Liver (tissue), 9 donors: ENCODE data around the gene WHAMM. TPM values are rescaled to one million over a fixed set of nuclear protein-coding genes. Genes with fewer than 3 reads are reported as not detected.

ENCODE experiments used
- DNase-seq: peaks from one replicate; pipeline ENCODE4 v3.0.0-alpha.2; 2017; ENCODE audit warnings: low spot score
- H3K27ac ChIP-seq, 2 donors: one replicate each; pipeline ENCODE4 v1.7.0; 2013; ENCODE audit warnings: inconsistent platforms in 2 of 2, low read length in 2 of 2, control low read depth in 1 of 2, low read depth in 1 of 2, mild to moderate bottlenecking in 1 of 2
- H3K27me3 ChIP-seq, 4 donors: one replicate each; pipeline versions ENCODE4 v1.6.1 to v1.7.0; 2013; ENCODE audit warnings: low read length in 3 of 4, inconsistent platforms in 1 of 4, mild to moderate bottlenecking in 1 of 4, moderate library complexity in 1 of 4; ENCODE audit not compliant: control insufficient read depth in 4 of 4, insufficient read depth in 4 of 4
- H3K36me3 ChIP-seq, 4 donors: one replicate each; pipeline versions ENCODE4 v1.6.1 to v1.7.0; 2013; ENCODE audit warnings: low read length in 3 of 4, mild to moderate bottlenecking in 3 of 4, low read depth in 1 of 4, moderate library complexity in 1 of 4; ENCODE audit not compliant: control insufficient read depth in 4 of 4, insufficient read depth in 3 of 4
- H3K4me1 ChIP-seq, 4 donors: one replicate each; pipeline versions ENCODE4 v1.6.1 to v1.7.0; 2013; ENCODE audit warnings: low read length in 3 of 4, mild to moderate bottlenecking in 3 of 4, moderate library complexity in 1 of 4; ENCODE audit not compliant: control insufficient read depth in 4 of 4, insufficient read depth in 4 of 4
- H3K4me3 ChIP-seq, 3 donors: one replicate each; pipeline versions ENCODE4 v1.6.1 to v1.7.0; 2013; ENCODE audit warnings: low read length in 3 of 3, control low read depth in 1 of 3, low read depth in 1 of 3, mild to moderate bottlenecking in 1 of 3
- H3K9ac ChIP-seq, 2 donors: one replicate each; pipeline ENCODE4 v1.7.0; 2013; ENCODE audit warnings: low read length in 2 of 2, mild to moderate bottlenecking in 2 of 2, moderate library complexity in 2 of 2, control low read depth in 1 of 2, low read depth in 1 of 2
- H3K9me3 ChIP-seq, 4 donors: one replicate each; pipeline versions ENCODE4 v1.6.1 to v1.7.0; 2013; ENCODE audit warnings: low read length in 3 of 4; ENCODE audit not compliant: control insufficient read depth in 4 of 4
- EGR1 ChIP-seq, 2 donors: IDR thresholded peaks; 2 replicates each; pipeline ENCODE4 v1.6.1; 2016 to 2018; ENCODE audit warnings: antibody characterized with exemption in 2 of 2, low read depth in 2 of 2
- FOXA1 ChIP-seq: IDR thresholded peaks from 2 replicates; pipeline ENCODE4 v1.6.1; 2016; ENCODE audit warnings: antibody characterized with exemption
- FOXA2 ChIP-seq: IDR thresholded peaks from 2 replicates; pipeline ENCODE4 v1.6.1; 2016; ENCODE audit warnings: antibody characterized with exemption
- GABPA ChIP-seq, 2 donors: IDR thresholded peaks in 1 of 2; conservative IDR thresholded peaks in 1 of 2; 2 replicates each; pipeline ENCODE4 v1.6.1; 2016; ENCODE audit warnings: antibody characterized with exemption in 2 of 2, mild to moderate bottlenecking in 1 of 2, moderate library complexity in 1 of 2
- HNF4A ChIP-seq, 2 donors: conservative IDR thresholded peaks; 2 replicates each; pipeline ENCODE4 v1.6.1; 2016; ENCODE audit warnings: antibody characterized with exemption in 2 of 2, mild to moderate bottlenecking in 2 of 2
- HNF4G ChIP-seq: IDR thresholded peaks from 2 replicates; pipeline ENCODE4 v1.6.1; 2016; ENCODE audit warnings: antibody characterized with exemption
- JUND ChIP-seq, 2 donors: IDR thresholded peaks; 2 replicates each; pipeline ENCODE4 v1.6.1; 2016; ENCODE audit warnings: antibody characterized with exemption in 2 of 2
- NR2F2 ChIP-seq: IDR thresholded peaks from 2 replicates; pipeline ENCODE4 v1.6.1; 2016; ENCODE audit warnings: antibody characterized with exemption
- RAD21 ChIP-seq, 2 donors: IDR thresholded peaks; 2 replicates each; pipeline ENCODE4 v1.6.1; 2016; ENCODE audit warnings: antibody characterized with exemption in 2 of 2, mild to moderate bottlenecking in 2 of 2
- RXRA ChIP-seq, 2 donors: IDR thresholded peaks; 2 replicates each; pipeline ENCODE4 v1.6.1; 2017 to 2018; ENCODE audit warnings: antibody characterized with exemption in 2 of 2, mild to moderate bottlenecking in 1 of 2
- SP1 ChIP-seq: IDR thresholded peaks from 2 replicates; pipeline ENCODE4 v1.6.1; 2018; ENCODE audit warnings: antibody characterized with exemption, mild to moderate bottlenecking
- TAF1 ChIP-seq: conservative IDR thresholded peaks from 2 replicates; pipeline ENCODE4 v1.6.1; 2016; ENCODE audit warnings: antibody characterized with exemption, mild to moderate bottlenecking
- YY1 ChIP-seq: IDR thresholded peaks from 2 replicates; pipeline ENCODE4 v1.6.1; 2016; ENCODE audit warnings: antibody characterized with exemption, mild to moderate bottlenecking
- WGBS: extraction: QIAGEN DNeasy Blood & Tissue Kit; methylation state at CpG from one replicate; pipeline ENCODE4 v1.1.7; 2013; 5-methylcytosine and 5-hydroxymethylcytosine counted together
- polyA plus RNA-seq, 2 donors: library from polyadenylated mRNA; stranded (reverse) in 1 of 2; unstranded in 1 of 2; fragments of 200-250 nt in 1 of 2; fragments of >200 nt in 1 of 2; fragmentation: Nextera tagmentation in 1 of 2; extraction: Ambion mirVana in 1 of 2; gene quantifications; one replicate each; pipeline versions ENCODE4 v1.2.1 to v1.2.3, GENCODE V29; 2013 to 2015
- total RNA-seq, 2 donors: library from RNA; depleted of rRNA; stranded (reverse); fragments of >200 nt; gene quantifications; one replicate each; pipeline ENCODE4 v1.2.3, GENCODE V29; 2014
- TF ChIP-seq, protein P1 (sequence below): IDR thresholded peaks from 2 replicates; pipeline ENCODE4 v1.6.1; 2016; ENCODE audit warnings: antibody characterized with exemption
- TF ChIP-seq, protein P2 (sequence below): IDR thresholded peaks from 2 replicates; pipeline ENCODE4 v1.6.1; 2016; ENCODE audit warnings: antibody characterized with exemption
- TF ChIP-seq, protein P3 (sequence below): fragments of 150-350 bp; IDR thresholded peaks from 2 replicates; pipeline ENCODE4 v1.5.1; 2017; ENCODE audit warnings: improper control_type of control experiment, low read depth, low read length; ENCODE audit not compliant: missing input control
- TF ChIP-seq, protein P4 (sequence below): IDR thresholded peaks from 2 replicates; pipeline ENCODE4 v1.6.1; 2016; ENCODE audit warnings: antibody characterized with exemption, mild to moderate bottlenecking
- TF ChIP-seq, protein P5 (sequence below): IDR thresholded peaks from 2 replicates; pipeline ENCODE4 v1.6.1; 2016; ENCODE audit warnings: antibody characterized with exemption
- donor health status: healthy.
- donor health status: healthy.
- donor health status: healthy.
- donor health status: healthy.
- donor health status: healthy.

WHAMM gene
- total and polyA plus RNA-seq, 4 donors: 2.5 to 4.0 (median 3.2) TPM

DNA sequence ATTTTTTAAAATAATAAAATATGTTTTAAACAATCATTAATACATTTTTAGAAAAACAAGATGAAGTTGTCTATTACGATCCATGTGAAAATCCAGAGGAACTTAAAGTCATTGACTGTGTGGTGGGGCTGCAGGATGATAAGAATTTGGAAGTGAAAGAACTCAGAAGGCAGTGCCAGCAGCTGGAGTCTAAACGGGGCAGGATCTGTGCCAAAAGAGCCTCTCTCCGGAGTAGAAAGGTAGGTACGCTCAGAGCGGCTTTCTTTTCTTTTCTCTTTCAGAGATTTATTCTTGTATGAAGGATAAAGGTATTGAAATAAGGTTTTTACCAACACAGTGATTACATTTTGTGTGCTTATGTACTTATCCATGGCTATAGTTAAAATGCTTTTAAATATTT lies 13.6 kb downstream of the WHAMM start:
- Histone ChIP-seq H3K27me3 (no peaks in the 10 kb centered on the region), H3K4me3 (no peak overlapping the region), H3K9me3 (no peaks in the 10 kb centered on the region), H3K36me3 (peaks cover 18 to 46% (median 39%) of the 10 kb centered on the region in 4 donors), H3K27ac (no peak overlapping the region), H3K9ac (no peak overlapping the region), H3K4me1 (peaks cover 0 to 8% (median 3%) of the 10 kb centered on the region in 4 donors)
- DNase-seq: no peak
- no peak for TF ChIP-seq SP1
- 58% methylated on average over 5 of the region's 5 CpGs for WGBS

DNA sequence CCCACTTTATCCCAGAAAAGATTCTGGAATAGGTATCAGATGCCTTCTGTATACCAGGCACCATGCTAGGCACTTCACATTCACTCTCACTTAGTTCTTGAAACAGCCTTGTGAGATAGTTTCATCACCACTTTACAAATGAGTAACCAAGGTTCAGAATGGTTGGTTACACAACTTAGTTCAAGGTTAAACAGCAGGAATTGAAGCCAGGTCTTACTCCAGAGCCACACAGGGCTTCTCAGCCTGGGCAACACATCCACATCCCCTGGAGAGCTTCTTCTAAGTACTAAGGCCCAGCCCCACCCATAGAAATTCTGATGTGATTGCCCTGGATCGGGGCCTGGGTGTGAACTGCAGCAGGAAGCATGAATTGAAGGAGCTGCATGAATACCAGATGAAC lies 18.6 kb downstream of the WHAMM start:
- H3K4me3 ChIP-seq: no peak overlapping the region
- peaks cover 15 to 46% (median 39%) of the 10 kb centered on the region in 4 donors for H3K36me3 ChIP-seq

More for the DNA sequence above, 18.6 kb downstream of the WHAMM start:
- Histone ChIP-seq H3K4me1 (peaks cover 2 to 38% (median 31%) of the 10 kb centered on the region in 4 donors), H3K9ac (no peak overlapping the region), H3K27ac (peak overlapping the region; percentile 5 to 49), H3K27me3 (no peaks in the 10 kb centered on the region), H3K9me3 (no peaks in the 10 kb centered on the region)
- WGBS: 69% methylated on average over 1 of the region's 1 CpG
- TF ChIP-seq JUND (IDR thresholded peaks at IDR 0.05): peak; percentile 64 to 71
- no peak for TF ChIP-seq FOXA1
- TF ChIP-seq RAD21 (IDR thresholded peaks at IDR 0.05): peak; percentile 20 to 41
- peak; percentile 37 for TF ChIP-seq FOXA2
- TF ChIP-seq HNF4G: peak; percentile 36
- TF ChIP-seq TAF1: no peak
- no peak for TF ChIP-seq NR2F2
- peak; percentile 69 to 76 for TF ChIP-seq RXRA (IDR thresholded peaks at IDR 0.05)
- TF ChIP-seq, protein P1, sequence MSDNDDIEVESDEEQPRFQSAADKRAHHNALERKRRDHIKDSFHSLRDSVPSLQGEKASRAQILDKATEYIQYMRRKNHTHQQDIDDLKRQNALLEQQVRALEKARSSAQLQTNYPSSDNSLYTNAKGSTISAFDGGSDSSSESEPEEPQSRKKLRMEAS: no peak
- peak; percentile 44 for TF ChIP-seq YY1
- TF ChIP-seq SP1: peak; percentile 32
- TF ChIP-seq HNF4A (conservative IDR thresholded peaks at IDR 0.05): peak; percentile 79 to 82
- TF ChIP-seq, protein P2, sequence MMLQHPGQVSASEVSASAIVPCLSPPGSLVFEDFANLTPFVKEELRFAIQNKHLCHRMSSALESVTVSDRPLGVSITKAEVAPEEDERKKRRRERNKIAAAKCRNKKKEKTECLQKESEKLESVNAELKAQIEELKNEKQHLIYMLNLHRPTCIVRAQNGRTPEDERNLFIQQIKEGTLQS: peak; percentile 88
- no peak for TF ChIP-seq GABPA (IDR thresholded peaks at IDR 0.05 in 1 of 2, conservative IDR thresholded peaks at IDR 0.05 in 1 of 2)
- TF ChIP-seq, protein P3, sequence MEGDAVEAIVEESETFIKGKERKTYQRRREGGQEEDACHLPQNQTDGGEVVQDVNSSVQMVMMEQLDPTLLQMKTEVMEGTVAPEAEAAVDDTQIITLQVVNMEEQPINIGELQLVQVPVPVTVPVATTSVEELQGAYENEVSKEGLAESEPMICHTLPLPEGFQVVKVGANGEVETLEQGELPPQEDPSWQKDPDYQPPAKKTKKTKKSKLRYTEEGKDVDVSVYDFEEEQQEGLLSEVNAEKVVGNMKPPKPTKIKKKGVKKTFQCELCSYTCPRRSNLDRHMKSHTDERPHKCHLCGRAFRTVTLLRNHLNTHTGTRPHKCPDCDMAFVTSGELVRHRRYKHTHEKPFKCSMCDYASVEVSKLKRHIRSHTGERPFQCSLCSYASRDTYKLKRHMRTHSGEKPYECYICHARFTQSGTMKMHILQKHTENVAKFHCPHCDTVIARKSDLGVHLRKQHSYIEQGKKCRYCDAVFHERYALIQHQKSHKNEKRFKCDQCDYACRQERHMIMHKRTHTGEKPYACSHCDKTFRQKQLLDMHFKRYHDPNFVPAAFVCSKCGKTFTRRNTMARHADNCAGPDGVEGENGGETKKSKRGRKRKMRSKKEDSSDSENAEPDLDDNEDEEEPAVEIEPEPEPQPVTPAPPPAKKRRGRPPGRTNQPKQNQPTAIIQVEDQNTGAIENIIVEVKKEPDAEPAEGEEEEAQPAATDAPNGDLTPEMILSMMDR: no peak
- TF ChIP-seq, protein P4, sequence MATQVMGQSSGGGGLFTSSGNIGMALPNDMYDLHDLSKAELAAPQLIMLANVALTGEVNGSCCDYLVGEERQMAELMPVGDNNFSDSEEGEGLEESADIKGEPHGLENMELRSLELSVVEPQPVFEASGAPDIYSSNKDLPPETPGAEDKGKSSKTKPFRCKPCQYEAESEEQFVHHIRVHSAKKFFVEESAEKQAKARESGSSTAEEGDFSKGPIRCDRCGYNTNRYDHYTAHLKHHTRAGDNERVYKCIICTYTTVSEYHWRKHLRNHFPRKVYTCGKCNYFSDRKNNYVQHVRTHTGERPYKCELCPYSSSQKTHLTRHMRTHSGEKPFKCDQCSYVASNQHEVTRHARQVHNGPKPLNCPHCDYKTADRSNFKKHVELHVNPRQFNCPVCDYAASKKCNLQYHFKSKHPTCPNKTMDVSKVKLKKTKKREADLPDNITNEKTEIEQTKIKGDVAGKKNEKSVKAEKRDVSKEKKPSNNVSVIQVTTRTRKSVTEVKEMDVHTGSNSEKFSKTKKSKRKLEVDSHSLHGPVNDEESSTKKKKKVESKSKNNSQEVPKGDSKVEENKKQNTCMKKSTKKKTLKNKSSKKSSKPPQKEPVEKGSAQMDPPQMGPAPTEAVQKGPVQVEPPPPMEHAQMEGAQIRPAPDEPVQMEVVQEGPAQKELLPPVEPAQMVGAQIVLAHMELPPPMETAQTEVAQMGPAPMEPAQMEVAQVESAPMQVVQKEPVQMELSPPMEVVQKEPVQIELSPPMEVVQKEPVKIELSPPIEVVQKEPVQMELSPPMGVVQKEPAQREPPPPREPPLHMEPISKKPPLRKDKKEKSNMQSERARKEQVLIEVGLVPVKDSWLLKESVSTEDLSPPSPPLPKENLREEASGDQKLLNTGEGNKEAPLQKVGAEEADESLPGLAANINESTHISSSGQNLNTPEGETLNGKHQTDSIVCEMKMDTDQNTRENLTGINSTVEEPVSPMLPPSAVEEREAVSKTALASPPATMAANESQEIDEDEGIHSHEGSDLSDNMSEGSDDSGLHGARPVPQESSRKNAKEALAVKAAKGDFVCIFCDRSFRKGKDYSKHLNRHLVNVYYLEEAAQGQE: no peak
- TF ChIP-seq EGR1 (IDR thresholded peaks at IDR 0.05; ENCODE audit: low read depth in 2 of 2): no peak
- TF ChIP-seq, protein P5, sequence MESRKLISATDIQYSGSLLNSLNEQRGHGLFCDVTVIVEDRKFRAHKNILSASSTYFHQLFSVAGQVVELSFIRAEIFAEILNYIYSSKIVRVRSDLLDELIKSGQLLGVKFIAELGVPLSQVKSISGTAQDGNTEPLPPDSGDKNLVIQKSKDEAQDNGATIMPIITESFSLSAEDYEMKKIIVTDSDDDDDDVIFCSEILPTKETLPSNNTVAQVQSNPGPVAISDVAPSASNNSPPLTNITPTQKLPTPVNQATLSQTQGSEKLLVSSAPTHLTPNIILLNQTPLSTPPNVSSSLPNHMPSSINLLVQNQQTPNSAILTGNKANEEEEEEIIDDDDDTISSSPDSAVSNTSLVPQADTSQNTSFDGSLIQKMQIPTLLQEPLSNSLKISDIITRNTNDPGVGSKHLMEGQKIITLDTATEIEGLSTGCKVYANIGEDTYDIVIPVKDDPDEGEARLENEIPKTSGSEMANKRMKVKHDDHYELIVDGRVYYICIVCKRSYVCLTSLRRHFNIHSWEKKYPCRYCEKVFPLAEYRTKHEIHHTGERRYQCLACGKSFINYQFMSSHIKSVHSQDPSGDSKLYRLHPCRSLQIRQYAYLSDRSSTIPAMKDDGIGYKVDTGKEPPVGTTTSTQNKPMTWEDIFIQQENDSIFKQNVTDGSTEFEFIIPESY: peak; percentile 56
- no peak for DNase-seq
